HCT116 (cell line): Measurements from ENCODE around the gene GLOD5. TPM values are rescaled to one million over a fixed set of nuclear protein-coding genes. Genes with fewer than 3 reads are reported as not detected.

Experiments
- ATAC-seq: fragments of 200-7000 bp; cut with Tn5 transposase; 2 replicates; pipeline ENCODE4 v1.9.1; 2020; ENCODE audit warnings: mild to moderate bottlenecking, moderate library complexity
- BruUV-seq: library from RNA; stranded (reverse); fragments of 400-500 nt; replicated peaks from 2 replicates; lab custom pipeline; 2021; lab: Mats Ljungman, UMichigan
- CTCF ChIA-PET: fragments of 300-600 bp; sonication (Branson Sonifier 250); formaldehyde crosslinking; loops from one replicate; lab custom pipeline; 2021; ENCODE audit warnings: antibody characterized with exemption; lab: Charles Lee
- POLR2A ChIA-PET: fragments of 300-600, 350-600 bp; sonication (Branson Sonifier 250); formaldehyde crosslinking; loops from one replicate; lab custom pipeline; 2021; ENCODE audit warnings: antibody characterized with exemption; lab: Charles Lee
- RAD21 ChIA-PET, 2 experiments: fragments of 300-600 bp; sonication (Branson Sonifier 250); formaldehyde crosslinking; loops; one replicate each; lab custom pipeline; 2023; ENCODE audit warnings: low total read pairs in 2 of 2; ENCODE audit not compliant: uncharacterized antibody in 2 of 2, unreplicated experiment in 2 of 2, low non-redundant PET in 1 of 2; lab: Charles Lee
- DNase-seq: peaks from one replicate; pipeline ENCODE4 v3.0.0-alpha.2; 2010; ENCODE audit warnings: low read depth, low spot score
- H2AFZ ChIP-seq: fragments of 200-600 bp; shearing (Covaris generic), sonication (generic); 2 replicates; pipeline ENCODE4 v1.6.1; 2017; ENCODE audit warnings: low read depth, mixed run types, mixed read lengths, antibody characterized with exemption, low read length; ENCODE audit not compliant: poor library complexity, severe bottlenecking
- H3K27ac ChIP-seq: 2 replicates; pipeline ENCODE4 v1.5.1; 2012; ENCODE audit warnings: low read depth, low read length
- H3K27me3 ChIP-seq: fragments of 200-600 bp; sonication (generic); 2 replicates; pipeline ENCODE4 v1.6.1; 2016; ENCODE audit warnings: mixed run types, low read length, mixed read lengths; ENCODE audit not compliant: insufficient read depth
- H3K36me3 ChIP-seq, 2 experiments: fragments of 200-500 bp in 1 of 2; fragments of 200-600 bp in 1 of 2; sonication (Bioruptor generic) in 1 of 2; sonication (generic) in 1 of 2; 2 replicates each; pipeline versions ENCODE4 v1.5.1 to v1.6.1; 2014 to 2016; ENCODE audit warnings: low read length in 2 of 2, inconsistent platforms in 1 of 2, mixed read lengths in 1 of 2, mixed run types in 1 of 2; ENCODE audit not compliant: insufficient read depth in 2 of 2, control insufficient read depth in 1 of 2
- H3K4me1 ChIP-seq, 2 experiments: fragments of 200-600 bp in 1 of 2; sonication (generic) in 1 of 2; 2 replicates each; pipeline versions ENCODE4 v1.5.1 to v1.6.1; 2012 to 2017; ENCODE audit warnings: low read length in 2 of 2, inconsistent platforms in 1 of 2, mild to moderate bottlenecking in 1 of 2, mixed read lengths in 1 of 2, mixed run types in 1 of 2, moderate library complexity in 1 of 2; ENCODE audit not compliant: insufficient read depth in 2 of 2, control insufficient read depth in 1 of 2
- H3K4me2 ChIP-seq: fragments of 200-600 bp; sonication (generic); 2 replicates; pipeline ENCODE4 v1.6.1; 2017; ENCODE audit warnings: mixed run types, low read length, mixed read lengths
- H3K4me3 ChIP-seq, 2 experiments: fragments of 200-600 bp in 1 of 2; sonication (generic) in 1 of 2; replicated peaks in 1 of 2; 2 replicates each; pipeline ENCODE4 v1.5.1; 2011 to 2016; ENCODE audit warnings: low read length in 2 of 2, control low read depth in 1 of 2, low read depth in 1 of 2, mild to moderate bottlenecking in 1 of 2, mixed read lengths in 1 of 2, mixed run types in 1 of 2
- H3K79me2 ChIP-seq: fragments of 200-600 bp; sonication (generic); 2 replicates; pipeline ENCODE4 v1.6.1; 2017; ENCODE audit warnings: mild to moderate bottlenecking, mixed run types, low read length, moderate library complexity, mixed read lengths; ENCODE audit not compliant: insufficient read depth
- H3K9ac ChIP-seq: fragments of 200-600 bp; sonication (generic); 2 replicates; pipeline ENCODE4 v1.6.1; 2016; ENCODE audit warnings: low read length, mixed read lengths
- H3K9me2 ChIP-seq: fragments of 200-600 bp; sonication (generic), shearing (Covaris generic); 2 replicates; pipeline ENCODE4 v1.6.1; 2017; ENCODE audit warnings: mixed run types, mild to moderate bottlenecking, moderate library complexity; ENCODE audit not compliant: insufficient read depth
- H3K9me3 ChIP-seq, 2 experiments: fragments of 200-500 bp in 1 of 2; fragments of 200-600 bp in 1 of 2; sonication (Bioruptor generic) in 1 of 2; sonication (generic) in 1 of 2; 2 replicates each; pipeline ENCODE4 v1.6.1; 2014 to 2017; ENCODE audit warnings: low read length in 2 of 2, mixed read lengths in 2 of 2, inconsistent platforms in 1 of 2, low read depth in 1 of 2, mild to moderate bottlenecking in 1 of 2, mixed run types in 1 of 2, moderate library complexity in 1 of 2; ENCODE audit not compliant: control insufficient read depth in 1 of 2, insufficient read depth in 1 of 2
- H4K20me1 ChIP-seq: fragments of 200-600 bp; sonication (generic), shearing (Covaris generic); 2 replicates; pipeline ENCODE4 v1.6.1; 2017; ENCODE audit warnings: mixed run types, mild to moderate bottlenecking, moderate library complexity; ENCODE audit not compliant: insufficient read depth
- CEBPB ChIP-seq: IDR thresholded peaks from 2 replicates; pipeline ENCODE4 v1.6.1; 2012; ENCODE audit warnings: low read depth
- ELF1 ChIP-seq: IDR thresholded peaks from 2 replicates; pipeline ENCODE4 v1.6.1; 2012; ENCODE audit warnings: low read depth, borderline replicate concordance
- EZH2phosphoT487 ChIP-seq: fragments of 200-600 bp; IDR thresholded peaks from 2 replicates; pipeline ENCODE4 v1.6.1; 2018; ENCODE audit warnings: antibody characterized with exemption, borderline replicate concordance
- FOSL1 ChIP-seq: IDR thresholded peaks from 2 replicates; pipeline ENCODE4 v1.6.1; 2012; ENCODE audit warnings: low read depth
- JUND ChIP-seq: IDR thresholded peaks from 2 replicates; pipeline ENCODE4 v1.6.1; 2012
- POLR2A ChIP-seq: IDR thresholded peaks from 2 replicates; pipeline ENCODE4 v1.7.0; 2011; ENCODE audit warnings: borderline replicate concordance; ENCODE audit not compliant: insufficient read depth, insufficient read length; ENCODE audit errors: extremely low read depth
- SIN3A ChIP-seq: IDR thresholded peaks from 2 replicates; pipeline ENCODE4 v1.6.1; 2012; ENCODE audit warnings: low read depth
- SRF ChIP-seq: IDR thresholded peaks from 2 replicates; pipeline ENCODE4 v1.6.1; 2012; ENCODE audit warnings: low read depth
- TCF7L2 ChIP-seq: IDR thresholded peaks from 2 replicates; pipeline ENCODE4 v1.7.0; 2011; ENCODE audit warnings: borderline replicate concordance, inconsistent platforms; ENCODE audit not compliant: insufficient read depth, insufficient read length; ENCODE audit errors: extremely low read depth
- YY1 ChIP-seq: IDR thresholded peaks from 2 replicates; pipeline ENCODE4 v1.6.1; 2011; ENCODE audit warnings: low read length, low read depth, moderate library complexity, mild to moderate bottlenecking; ENCODE audit not compliant: insufficient replicate concordance; ENCODE audit errors: extremely low read depth
- intact Hi-C: fragments of 100-400 bp; cut with micrococcal nuclease; formaldehyde crosslinking; loops from 2 replicates; pipeline ENCODE4 v1.10.0; 2022
- total RNA-seq: library from RNA; stranded (reverse); gene quantifications from one replicate; pipeline ENCODE4 v1.2.1, GENCODE V29; 2021; ENCODE audit not compliant: unreplicated experiment
- TF ChIP-seq, protein P1 (sequence below), 3 experiments: fragments of 200-600 bp in 1 of 3; sonication (generic) in 1 of 3; IDR thresholded peaks in 2 of 3; conservative IDR thresholded peaks in 1 of 3; 2 replicates each; pipeline ENCODE4 v1.5.1; 2012 to 2017; ENCODE audit warnings: low read depth in 2 of 3, low read length in 2 of 3, antibody characterized with exemption in 1 of 3, borderline replicate concordance in 1 of 3, control low read depth in 1 of 3, mild to moderate bottlenecking in 1 of 3, mixed read lengths in 1 of 3, mixed run types in 1 of 3, moderate library complexity in 1 of 3; ENCODE audit not compliant: insufficient read depth in 1 of 3
- TF ChIP-seq, protein P2 (sequence below): IDR thresholded peaks from 2 replicates; pipeline ENCODE4 v1.6.1; 2012
- TF ChIP-seq, protein P3 (sequence below): IDR thresholded peaks from 2 replicates; pipeline ENCODE4 v1.6.1; 2012; ENCODE audit warnings: low read depth

The GLOD5 gene
- total RNA-seq, 1 experiment from 2014 or later: not detected

DNA sequence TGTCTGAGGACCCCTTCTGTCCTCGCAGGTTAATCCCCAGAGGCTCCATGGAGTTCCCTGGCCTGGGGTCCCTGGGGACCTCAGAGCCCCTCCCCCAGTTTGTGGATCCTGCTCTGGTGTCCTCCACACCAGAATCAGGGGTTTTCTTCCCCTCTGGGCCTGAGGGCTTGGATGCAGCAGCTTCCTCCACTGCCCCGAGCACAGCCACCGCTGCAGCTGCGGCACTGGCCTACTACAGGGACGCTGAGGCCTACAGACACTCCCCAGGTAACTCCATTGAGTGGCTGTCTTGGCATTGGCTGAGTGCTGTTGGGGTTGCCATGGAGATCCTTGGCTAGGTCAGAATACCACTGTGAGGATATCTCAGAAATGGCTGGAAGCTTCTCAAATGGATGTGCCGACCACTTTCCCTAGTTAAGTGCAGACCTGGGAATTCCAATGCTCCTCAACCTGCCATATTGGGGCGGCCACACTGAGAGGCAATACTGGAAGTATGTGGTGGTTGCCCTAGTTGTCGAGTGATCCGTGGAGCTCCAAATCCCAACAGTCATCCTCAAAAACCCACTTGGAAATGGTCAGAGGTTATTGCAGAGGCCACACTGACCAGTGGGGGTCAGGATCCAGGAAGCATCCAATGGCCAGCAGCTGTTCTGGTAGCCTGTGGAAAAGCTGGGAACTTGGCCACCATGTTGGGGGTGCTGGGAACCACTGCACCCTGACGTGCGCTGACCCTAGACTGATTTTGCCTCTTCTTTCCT is 29.7 kb downstream of the GLOD5 start:
- Histone ChIP-seq H3K9ac (no peak overlapping the region), H4K20me1 (no peaks in the 10 kb centered on the region), H3K79me2 (no peaks in the 10 kb centered on the region), H3K4me1 (peaks cover 11 to 19% of the 10 kb centered on the region in 2 experiments), H2AFZ (no peak overlapping the region), H3K4me2 (no peak overlapping the region), H3K36me3 (no peaks in the 10 kb centered on the region), H3K4me3 (no peak overlapping the region), H3K27ac (no peak overlapping the region), H3K9me3 (no peaks in the 10 kb centered on the region), H3K27me3 (no peaks in the 10 kb centered on the region), H3K9me2 (no peaks in the 10 kb centered on the region)
- DNase-seq (no peak), ATAC-seq (no peak)
- ChIA-PET POLR2A (no interaction called here), RAD21 (no interaction called here), CTCF (no interaction called here)
- BruUV-seq: no TSS peak
- TF ChIP-seq, protein P1, sequence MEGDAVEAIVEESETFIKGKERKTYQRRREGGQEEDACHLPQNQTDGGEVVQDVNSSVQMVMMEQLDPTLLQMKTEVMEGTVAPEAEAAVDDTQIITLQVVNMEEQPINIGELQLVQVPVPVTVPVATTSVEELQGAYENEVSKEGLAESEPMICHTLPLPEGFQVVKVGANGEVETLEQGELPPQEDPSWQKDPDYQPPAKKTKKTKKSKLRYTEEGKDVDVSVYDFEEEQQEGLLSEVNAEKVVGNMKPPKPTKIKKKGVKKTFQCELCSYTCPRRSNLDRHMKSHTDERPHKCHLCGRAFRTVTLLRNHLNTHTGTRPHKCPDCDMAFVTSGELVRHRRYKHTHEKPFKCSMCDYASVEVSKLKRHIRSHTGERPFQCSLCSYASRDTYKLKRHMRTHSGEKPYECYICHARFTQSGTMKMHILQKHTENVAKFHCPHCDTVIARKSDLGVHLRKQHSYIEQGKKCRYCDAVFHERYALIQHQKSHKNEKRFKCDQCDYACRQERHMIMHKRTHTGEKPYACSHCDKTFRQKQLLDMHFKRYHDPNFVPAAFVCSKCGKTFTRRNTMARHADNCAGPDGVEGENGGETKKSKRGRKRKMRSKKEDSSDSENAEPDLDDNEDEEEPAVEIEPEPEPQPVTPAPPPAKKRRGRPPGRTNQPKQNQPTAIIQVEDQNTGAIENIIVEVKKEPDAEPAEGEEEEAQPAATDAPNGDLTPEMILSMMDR (IDR thresholded peaks at IDR 0.05 in 2 of 3, conservative IDR thresholded peaks at IDR 0.05 in 1 of 3; ENCODE audit: borderline replicate concordance in 1 of 3, insufficient read depth in 1 of 3, low read depth in 2 of 3, low read length in 2 of 3): no peak
- no peak for TF ChIP-seq POLR2A
- no peak for TF ChIP-seq YY1
- no peak for TF ChIP-seq SIN3A
- TF ChIP-seq, protein P2, sequence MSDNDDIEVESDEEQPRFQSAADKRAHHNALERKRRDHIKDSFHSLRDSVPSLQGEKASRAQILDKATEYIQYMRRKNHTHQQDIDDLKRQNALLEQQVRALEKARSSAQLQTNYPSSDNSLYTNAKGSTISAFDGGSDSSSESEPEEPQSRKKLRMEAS: no peak
- no peak for TF ChIP-seq FOSL1
- no peak for TF ChIP-seq CEBPB
- TF ChIP-seq EZH2phosphoT487: no peak
- TF ChIP-seq JUND: no peak
- TF ChIP-seq SRF: no peak
- TF ChIP-seq, protein P3, sequence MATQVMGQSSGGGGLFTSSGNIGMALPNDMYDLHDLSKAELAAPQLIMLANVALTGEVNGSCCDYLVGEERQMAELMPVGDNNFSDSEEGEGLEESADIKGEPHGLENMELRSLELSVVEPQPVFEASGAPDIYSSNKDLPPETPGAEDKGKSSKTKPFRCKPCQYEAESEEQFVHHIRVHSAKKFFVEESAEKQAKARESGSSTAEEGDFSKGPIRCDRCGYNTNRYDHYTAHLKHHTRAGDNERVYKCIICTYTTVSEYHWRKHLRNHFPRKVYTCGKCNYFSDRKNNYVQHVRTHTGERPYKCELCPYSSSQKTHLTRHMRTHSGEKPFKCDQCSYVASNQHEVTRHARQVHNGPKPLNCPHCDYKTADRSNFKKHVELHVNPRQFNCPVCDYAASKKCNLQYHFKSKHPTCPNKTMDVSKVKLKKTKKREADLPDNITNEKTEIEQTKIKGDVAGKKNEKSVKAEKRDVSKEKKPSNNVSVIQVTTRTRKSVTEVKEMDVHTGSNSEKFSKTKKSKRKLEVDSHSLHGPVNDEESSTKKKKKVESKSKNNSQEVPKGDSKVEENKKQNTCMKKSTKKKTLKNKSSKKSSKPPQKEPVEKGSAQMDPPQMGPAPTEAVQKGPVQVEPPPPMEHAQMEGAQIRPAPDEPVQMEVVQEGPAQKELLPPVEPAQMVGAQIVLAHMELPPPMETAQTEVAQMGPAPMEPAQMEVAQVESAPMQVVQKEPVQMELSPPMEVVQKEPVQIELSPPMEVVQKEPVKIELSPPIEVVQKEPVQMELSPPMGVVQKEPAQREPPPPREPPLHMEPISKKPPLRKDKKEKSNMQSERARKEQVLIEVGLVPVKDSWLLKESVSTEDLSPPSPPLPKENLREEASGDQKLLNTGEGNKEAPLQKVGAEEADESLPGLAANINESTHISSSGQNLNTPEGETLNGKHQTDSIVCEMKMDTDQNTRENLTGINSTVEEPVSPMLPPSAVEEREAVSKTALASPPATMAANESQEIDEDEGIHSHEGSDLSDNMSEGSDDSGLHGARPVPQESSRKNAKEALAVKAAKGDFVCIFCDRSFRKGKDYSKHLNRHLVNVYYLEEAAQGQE: no peak
- TF ChIP-seq ELF1: no peak
- no peak for TF ChIP-seq TCF7L2
- intact Hi-C loops: no loop called here
